Endothelial cell of umbilical vein (primary cell): ENCODE data around the gene RHEX.

Experiments used
- CTCF ChIP-seq, 2 donors: IDR thresholded peaks; 1 replicate in 1 of 2; 2 replicates in 1 of 2; pipeline ENCODE4 v1.5.1; 2011; ENCODE audit warnings: low read length in 2 of 2, mild to moderate bottlenecking in 2 of 2, moderate library complexity in 2 of 2, control low read depth in 1 of 2, inconsistent platforms in 1 of 2, low read depth in 1 of 2; ENCODE audit not compliant: insufficient read depth in 1 of 2; ENCODE audit errors: extremely low read depth in 1 of 2
- EZH2 ChIP-seq: IDR thresholded peaks from 2 replicates; pipeline ENCODE4 v1.6.1; 2012; ENCODE audit warnings: borderline replicate concordance, low read depth, mild to moderate bottlenecking, moderate library complexity, low read length, inconsistent platforms; ENCODE audit not compliant: severe bottlenecking
- FOS ChIP-seq: IDR thresholded peaks from 2 replicates; pipeline ENCODE4 v1.6.1; 2011; ENCODE audit warnings: mild to moderate bottlenecking, low read length, moderate library complexity, borderline replicate concordance; ENCODE audit not compliant: insufficient read depth
- GATA2 ChIP-seq: IDR thresholded peaks from 2 replicates; pipeline ENCODE4 v1.7.0; 2011; ENCODE audit warnings: low read depth, mild to moderate bottlenecking, moderate library complexity, mixed read lengths, low read length; ENCODE audit not compliant: insufficient read length, insufficient read depth
- MAX ChIP-seq: IDR thresholded peaks from 2 replicates; pipeline ENCODE4 v1.6.1; 2011; ENCODE audit not compliant: insufficient read depth, insufficient read length
- MYC ChIP-seq: IDR thresholded peaks from one replicate; pipeline ENCODE4 v1.6.1; 2011; ENCODE audit warnings: mild to moderate bottlenecking, low read depth, low read length
- POLR2A ChIP-seq: IDR thresholded peaks from 2 replicates; pipeline ENCODE4 v1.6.1; 2012; ENCODE audit warnings: low read depth, mild to moderate bottlenecking, control low read depth, low read length
- POLR2AphosphoS5 ChIP-seq: IDR thresholded peaks from 2 replicates; pipeline ENCODE4 v1.6.1; 2012; ENCODE audit warnings: low read depth, mild to moderate bottlenecking, control low read depth, low read length, moderate library complexity; ENCODE audit not compliant: insufficient read depth

GRCh38 chr1:206058927-206059292, 5.9 kb downstream of the RHEX start:
- TF ChIP-seq CTCF (IDR thresholded peaks at IDR 0.05; ENCODE audit: extremely low read depth in 1 of 2, insufficient read depth in 1 of 2, low read depth in 1 of 2, low read length in 2 of 2) (no peak), POLR2AphosphoS5 (no peak), POLR2A (no peak), EZH2 (no peak), GATA2 (no peak), FOS (no peak), MYC (no peak), MAX (no peak)
